GM19468 (cell line): ENCODE results near the gene MRPL58.
A peak's percentile ranks its signal among the peaks of the same experiment; 100 is the strongest.
"Not testable (repeated sequence)": the region's sequence is repeated elsewhere in the genome, so short reads cannot be mapped to it uniquely, and the experiment has no call there.

Source experiments
- ATAC-seq: cut with Tn5 transposase; IDR thresholded peaks from one replicate; pipeline ENCODE4 v1.9.1; 2021; ENCODE audit warnings: mild to moderate bottlenecking, moderate library complexity, moderate number of reproducible peaks; ENCODE audit not compliant: unreplicated experiment; ENCODE audit errors: extremely low read depth

Gene MRPL58

GRCh38 chr17:75044716-75045115, 32.2 kb downstream of the MRPL58 start:
- no peak for ATAC-seq

- not testable (repeated sequence) for ATAC-seq
Observed at GRCh38 chr17:75045946-75046406, 33.5 kb downstream of the MRPL58 start.

DNA sequence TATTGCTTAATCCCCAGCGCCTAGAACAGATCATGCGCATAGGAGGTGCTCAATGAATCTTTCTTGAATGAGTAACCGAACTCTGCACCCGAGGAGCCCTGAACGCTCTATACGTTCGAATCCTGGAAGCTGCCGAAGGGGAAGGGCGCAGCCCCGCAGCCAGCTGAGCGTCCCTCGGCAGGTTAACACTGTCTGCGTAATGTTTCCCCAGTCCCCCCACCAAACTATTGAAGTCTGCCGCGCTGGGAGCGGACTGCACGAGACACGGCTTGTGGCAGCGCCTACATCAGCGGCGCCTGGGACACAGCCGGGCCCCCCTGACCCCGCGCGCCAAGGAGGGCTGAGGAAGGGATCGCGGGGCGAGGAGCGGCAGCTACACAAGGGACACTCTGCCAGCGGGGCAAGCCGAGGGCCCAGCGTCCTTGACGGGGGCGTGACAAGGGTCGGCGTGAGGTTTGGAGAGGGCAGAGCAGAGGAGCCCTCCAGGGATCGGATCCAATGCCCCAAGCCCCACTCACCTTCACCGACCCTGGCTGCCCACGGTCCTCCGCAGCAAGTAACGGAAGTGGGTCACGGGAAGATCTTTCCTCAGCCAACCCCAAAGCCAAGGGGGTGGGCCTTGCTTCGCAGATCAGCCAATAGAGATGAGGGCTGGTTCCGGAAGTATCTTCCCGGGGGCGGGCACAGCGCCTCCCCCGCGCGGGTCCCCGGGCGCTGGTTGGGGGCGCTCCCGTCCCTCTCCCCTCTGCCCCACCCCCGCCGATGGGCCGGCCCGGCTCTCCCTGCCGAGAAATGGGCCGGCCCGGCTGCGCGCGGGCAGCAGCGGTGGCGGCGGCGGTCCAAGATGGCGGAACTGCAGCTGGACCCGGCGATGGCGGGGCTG, 34.2 kb downstream of the MRPL58 start, which contains the start of the genes ATP5PD and KCTD2:
Gene ATP5PD (minus strand): TSS at position 563 of the 883 bp plus-strand sequence. CDS start 4,319 bp downstream, outside the sequence.
Gene KCTD2 (plus strand): TSS at position 819 of the 883 bp plus-strand sequence. CDS start 26 bp downstream, at position 845.
- peak; percentile 91 for ATAC-seq

DNA sequence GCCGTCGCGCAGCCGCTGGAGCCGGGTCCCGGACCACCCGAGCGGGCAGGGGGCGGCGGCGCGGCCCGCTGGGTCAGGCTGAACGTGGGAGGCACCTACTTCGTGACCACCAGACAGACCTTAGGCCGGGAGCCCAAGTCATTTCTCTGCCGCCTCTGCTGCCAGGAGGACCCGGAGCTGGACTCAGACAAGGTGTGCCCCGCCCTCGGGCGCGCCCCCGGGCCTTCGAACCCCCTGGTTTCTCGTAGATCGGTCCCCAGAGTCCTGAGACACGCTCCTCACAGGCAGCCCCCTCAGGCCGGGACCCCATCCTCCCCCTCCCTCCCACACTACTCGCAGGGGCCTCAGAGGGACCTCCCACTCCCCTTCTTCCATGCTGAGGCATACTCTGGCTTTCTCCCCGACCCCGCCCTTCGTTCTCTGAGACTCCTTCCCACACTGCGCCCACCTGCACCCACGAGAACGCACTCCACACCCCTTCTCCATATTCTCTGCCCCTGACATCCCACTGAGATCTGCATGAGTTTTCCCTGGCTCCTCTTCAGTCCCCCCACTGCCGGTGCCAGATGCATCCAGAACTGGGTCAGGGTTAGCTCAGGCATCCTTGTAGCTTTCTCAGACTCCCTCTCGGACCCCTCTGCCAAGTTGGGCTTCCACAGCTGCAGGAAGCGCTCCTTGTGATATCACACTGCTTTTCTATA, 35.1 kb downstream of the MRPL58 start:
- ATAC-seq: no peak

- no peak for ATAC-seq
Observed at GRCh38 chr17:75048249-75048878, 35.9 kb downstream of the MRPL58 start.

DNA sequence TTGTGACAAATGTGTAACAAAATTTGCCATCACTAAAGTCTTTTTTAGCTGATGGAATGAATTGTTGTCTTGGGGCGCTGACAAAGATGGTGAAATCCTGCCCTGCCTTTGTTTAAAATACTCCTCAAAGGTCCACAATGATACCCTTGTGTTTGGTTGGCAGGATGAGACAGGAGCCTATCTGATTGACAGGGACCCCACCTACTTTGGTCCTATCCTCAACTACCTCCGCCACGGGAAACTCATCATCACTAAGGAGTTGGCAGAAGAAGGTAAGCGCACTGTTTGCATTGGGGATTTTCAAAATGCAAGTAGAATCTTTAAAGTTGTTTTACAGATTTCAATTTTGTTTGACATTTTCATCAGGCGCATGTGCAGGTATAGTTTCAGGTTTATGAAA, 36.6 kb downstream of the MRPL58 start:
- no peak for ATAC-seq

DNA sequence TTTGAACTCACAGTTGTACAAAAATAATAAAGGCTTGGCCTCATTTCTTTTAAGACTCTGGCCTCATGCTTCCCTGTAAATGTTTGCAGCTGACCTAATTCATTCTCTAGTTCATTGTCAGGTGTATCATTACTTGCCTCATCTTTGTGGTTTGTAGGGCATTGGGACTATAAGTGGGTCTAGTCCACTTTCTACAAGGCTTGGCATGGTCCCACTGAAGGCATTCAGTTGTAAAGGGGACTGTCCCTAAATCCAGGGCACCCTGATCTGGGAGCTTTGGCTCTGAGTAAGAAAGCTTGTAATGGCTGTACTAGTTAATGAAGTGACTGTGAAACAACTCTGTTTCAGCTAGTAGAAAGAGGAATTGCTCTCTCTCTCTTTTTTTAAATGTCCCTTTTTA, 37.2 kb downstream of the MRPL58 start:
- no peak for ATAC-seq

- no peak for ATAC-seq
Observed at GRCh38 chr17:75051941-75052340, 39.5 kb downstream of the MRPL58 start.

GRCh38 chr17:75059369-75060345, 47.2 kb downstream of the MRPL58 start:
- no peak for ATAC-seq

DNA sequence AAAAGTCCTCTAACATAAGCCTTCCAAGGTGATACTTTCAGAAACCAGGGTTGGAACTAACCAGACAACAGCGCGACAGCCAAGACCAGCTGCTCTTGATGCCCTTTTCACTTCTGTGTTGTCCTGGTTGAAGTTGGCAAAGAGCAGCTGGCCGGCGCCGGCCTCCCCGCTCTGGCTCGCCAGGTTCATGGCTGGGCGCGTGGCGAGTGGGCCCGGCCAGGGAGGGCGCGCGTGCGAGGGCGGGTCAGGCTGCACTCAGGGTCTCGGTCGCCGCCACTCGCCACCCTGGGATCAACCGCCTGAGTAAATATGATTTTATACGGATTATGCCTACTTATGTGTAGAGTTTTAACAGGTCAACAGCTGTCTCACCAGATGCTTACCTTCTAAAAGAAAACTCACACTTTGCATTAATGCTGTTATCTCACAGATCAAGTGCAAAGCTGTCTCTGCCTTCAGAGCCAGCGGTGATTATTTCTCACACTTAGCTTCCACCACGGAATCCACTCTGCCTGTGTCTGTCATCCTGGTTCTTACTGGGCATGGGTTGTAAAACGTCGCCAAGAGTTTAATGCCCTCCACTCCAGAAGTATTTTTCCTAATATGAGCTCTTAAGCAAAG, 48.1 kb downstream of the MRPL58 start:
- ATAC-seq: no peak

DNA sequence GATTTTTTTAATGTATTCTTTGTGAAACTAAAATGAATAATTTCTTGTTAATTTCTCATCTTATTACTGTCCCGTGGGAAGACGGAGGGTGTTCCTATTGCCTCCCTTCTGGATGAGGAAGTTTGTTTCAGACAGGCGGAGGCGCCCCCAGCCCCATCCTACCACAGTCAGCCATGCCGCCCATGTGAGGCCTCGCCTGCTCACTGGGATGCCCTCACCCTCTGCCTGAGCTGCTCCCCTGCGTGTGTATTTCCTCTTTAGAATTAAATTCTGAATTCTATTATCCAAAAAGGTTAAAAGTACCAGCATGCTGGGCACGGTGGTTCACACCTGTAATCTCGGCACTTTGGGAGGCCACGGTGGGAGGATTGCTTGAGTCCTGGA, 48.6 kb downstream of the MRPL58 start:
- ATAC-seq: no peak

DNA sequence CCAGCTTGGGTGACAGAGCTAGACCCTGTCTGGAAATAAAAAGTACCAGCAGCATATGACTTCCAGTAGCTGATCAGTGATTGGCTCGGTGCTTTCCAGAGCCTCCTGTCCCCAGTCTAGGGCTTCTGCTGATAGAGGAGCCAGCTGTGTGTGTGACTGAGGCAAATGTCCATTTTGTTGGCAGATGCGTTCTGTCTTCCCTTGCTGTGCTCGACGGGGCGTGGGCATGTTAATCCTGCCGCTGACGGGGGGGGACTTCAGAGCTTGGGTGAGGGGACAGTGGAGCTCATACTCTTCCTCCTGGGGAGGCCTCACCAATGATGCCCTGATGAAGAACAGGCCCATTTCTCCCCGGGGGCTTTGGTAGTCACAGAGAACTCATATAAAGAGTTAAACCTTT, 49.1 kb downstream of the MRPL58 start:
- no peak for ATAC-seq

DNA sequence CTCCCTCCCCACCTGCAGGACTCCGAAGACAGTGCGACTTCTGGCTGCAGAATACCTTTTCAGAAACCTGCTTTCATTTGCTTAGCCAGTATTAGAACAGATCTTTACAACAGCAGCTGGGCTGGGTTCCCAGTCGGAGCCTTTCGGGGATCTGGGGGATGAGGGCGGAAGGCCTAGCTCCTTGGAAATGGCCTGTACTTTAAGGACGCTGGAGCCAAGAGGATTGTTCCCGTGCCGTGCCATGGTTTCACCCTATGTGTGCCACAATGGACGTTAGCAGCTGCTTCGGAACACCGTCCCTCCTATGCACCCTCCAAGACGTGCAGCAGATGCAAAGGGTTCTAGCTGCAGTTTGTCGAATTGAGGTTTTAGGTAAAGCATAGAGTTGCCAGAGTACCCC, 50.7 kb downstream of the MRPL58 start:
- ATAC-seq: no peak

DNA sequence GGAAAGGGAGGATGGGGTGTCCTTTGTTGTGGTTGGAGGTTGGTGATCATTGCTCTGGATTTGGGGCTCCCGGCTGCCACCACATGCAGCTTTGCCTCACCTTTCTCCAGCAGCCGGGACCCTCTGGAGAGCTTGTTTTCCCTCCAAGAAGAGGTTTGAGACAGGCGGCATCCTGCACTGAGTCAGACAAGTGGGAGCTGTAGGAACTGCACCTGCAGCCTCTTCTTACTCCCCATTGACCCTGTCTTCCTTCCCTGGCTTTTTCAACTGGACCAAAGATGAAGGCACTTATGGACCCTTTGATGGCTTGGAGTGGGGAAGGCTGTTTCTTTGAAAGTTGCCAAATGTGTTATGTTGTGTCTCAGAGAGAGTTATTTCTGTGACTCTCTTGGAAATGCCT, 51.2 kb downstream of the MRPL58 start:
- no peak for ATAC-seq

DNA sequence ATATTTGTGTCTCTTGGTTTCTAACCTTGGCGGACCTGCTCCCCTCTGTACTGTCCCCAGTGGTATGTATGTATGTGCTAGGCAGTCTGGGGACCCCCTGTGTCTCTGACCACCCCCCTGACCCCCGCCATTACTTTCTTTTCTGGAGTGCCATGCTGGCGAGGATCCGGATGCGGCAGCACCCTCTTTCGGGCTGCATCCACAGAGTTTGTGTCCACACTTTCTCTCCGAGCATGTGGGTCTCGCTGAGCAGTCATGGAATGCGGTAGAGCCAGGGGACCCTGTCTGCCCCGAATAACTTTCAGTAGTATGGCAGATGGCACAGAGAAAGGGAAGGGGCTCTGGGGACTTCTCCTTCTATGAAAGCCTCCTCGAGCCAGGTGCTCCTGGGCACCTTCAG, 51.6 kb downstream of the MRPL58 start:
- ATAC-seq: no peak

DNA sequence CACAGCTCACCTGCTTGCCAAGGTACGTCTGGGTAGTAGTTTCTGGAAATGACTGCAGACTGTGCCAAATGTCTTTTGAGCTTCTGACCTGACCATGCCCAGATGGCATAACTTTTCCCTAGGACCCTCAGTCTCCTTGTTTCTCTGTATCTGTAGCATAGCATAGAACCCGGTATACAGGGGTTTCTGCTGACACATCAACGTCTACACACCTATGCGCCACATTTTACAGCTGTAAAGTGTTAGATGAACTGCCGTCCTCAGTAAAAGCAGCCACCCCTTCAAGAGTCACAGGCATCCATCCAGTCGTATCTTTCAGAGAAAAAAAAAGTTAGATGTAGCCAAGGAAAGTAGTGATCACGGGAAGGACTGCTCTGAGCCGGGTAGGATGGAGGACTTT, 52.0 kb downstream of the MRPL58 start:
- ATAC-seq: no peak

- no peak for ATAC-seq
Observed at GRCh38 chr17:75064867-75065561, 52.5 kb downstream of the MRPL58 start.

DNA sequence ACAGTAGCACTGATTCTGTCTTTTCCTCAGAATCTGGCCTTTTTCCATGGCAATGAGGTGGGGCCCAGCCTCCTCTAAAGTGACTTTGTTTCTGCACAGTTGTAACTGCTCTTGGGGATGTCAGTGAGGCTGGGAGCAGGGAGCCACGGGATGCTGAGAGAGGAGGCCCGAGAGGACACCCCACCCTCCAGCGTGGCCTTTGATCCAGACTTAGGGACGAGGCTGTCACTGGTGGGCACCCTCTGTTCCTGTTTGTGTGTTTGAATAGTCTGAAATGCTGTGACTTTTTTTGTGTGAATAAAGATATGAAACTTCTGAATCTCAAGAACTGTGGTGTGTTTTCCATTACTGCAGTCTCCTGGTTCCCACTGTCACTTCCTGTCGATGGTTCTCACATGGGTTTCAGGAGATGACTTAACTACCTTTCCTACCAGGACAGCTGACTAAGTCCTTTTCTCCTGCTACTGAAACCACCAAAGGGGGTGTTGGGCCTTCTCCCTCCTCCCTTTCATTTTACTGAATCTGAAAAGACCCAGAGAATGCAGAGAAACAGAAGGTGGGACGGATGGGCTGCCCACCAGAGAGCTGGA, 53.2 kb downstream of the MRPL58 start:
- ATAC-seq: no peak
